HFF-Myc (cell line): Measurements from ENCODE around the gene FAM131A.

Experiments used
- DNase-seq: peaks from one replicate; pipeline ENCODE4 v3.0.0-alpha.2; 2011; ENCODE audit warnings: low read depth; ENCODE audit errors: extremely low read depth
- H3K4me3 ChIP-seq: replicated peaks from 2 replicates; pipeline ENCODE4 v1.5.1; 2011; ENCODE audit warnings: low read depth, mild to moderate bottlenecking, control low read depth, low read length
- CTCF ChIP-seq: IDR thresholded peaks from 2 replicates; pipeline ENCODE4 v1.5.1; 2012; ENCODE audit warnings: mild to moderate bottlenecking, low read depth, low read length, control low read depth; ENCODE audit errors: missing control alignments

Gene FAM131A

GRCh38 chr3:184351511-184352148, 14.2 kb downstream of the FAM131A start:
- no peak for TF ChIP-seq CTCF
- DNase-seq, result no peak
- H3K4me3 ChIP-seq, result no peak overlapping the region

DNA sequence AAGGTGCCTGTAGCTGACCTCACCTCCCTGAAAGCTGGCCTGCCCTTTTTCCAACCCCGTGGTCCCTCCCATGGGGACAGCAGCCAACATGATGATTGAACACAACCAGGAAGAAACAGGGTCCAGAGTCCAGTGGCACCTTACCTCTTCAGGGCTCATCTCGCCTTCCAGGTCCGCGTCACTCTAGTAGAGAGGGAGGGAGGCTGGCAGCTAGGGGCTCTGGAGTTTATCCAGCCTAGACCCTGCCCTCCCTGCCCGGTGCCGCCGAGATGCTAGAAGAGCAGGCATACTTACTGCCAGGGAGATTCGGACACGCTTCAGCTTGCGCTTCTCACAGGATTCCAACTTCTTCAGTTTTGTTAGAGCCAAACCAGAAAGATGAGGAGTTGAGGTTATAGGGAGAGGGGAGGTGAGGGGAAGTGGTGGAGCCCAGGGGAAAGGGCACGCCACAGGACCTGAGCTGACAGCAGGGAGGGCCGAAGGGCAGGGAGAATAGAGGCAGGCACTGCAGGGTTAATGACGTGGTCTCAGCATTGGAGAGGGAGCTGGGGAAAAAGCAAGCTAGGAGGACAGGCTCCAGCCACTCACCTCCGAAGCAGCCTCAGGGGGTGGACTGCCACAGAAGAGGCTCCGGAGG, 14.9 kb downstream of the FAM131A start:
- no peak for DNase-seq
- no peak overlapping the region for H3K4me3 ChIP-seq
- no peak for TF ChIP-seq CTCF

GRCh38 chr3:184352897-184353545, 15.6 kb downstream of the FAM131A start:
- DNase-seq, result no peak
- no peak for TF ChIP-seq CTCF
- H3K4me3 ChIP-seq, result no peak overlapping the region

GRCh38 chr3:184353546-184353941, 16.1 kb downstream of the FAM131A start:
- no peak for DNase-seq
- no peak overlapping the region for H3K4me3 ChIP-seq
- TF ChIP-seq CTCF, result no peak

DNA sequence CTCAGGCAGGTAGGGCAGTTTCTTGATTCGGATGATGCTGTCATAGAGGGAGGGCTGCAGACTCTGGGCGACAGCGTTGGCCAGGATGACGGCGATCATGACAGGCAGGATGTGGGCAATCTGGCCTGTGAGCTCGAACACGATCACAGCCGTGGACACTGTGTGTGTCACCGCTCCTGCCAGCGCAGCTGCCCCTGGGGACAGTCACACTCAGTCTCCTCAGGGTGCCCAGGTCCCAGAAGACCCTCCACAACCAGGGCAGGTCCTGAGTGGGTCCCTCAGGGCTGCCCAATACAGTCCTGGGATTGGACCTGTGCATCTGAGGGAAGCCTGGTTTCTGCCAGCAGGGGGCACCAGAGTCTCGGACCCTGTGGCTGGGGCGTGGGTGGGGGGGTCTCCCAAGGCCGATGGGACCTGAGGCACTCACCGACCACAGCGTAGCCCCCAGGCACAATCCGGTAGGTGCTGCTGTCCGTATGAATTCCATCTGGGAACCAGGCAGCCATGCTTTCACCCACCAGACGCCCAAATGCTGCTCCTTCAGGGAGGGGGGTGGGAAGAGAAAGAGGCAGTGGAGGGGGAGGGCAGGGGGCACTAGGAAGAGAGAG, 16.8 kb downstream of the FAM131A start:
- DNase-seq, result no peak
- peak; percentile 78 for TF ChIP-seq CTCF
- no peak overlapping the region for H3K4me3 ChIP-seq

- no peak for TF ChIP-seq CTCF
- H3K4me3 ChIP-seq, result no peak overlapping the region
- DNase-seq, result no peak
These were observed 17.4 kb downstream of the FAM131A start for GRCh38 chr3:184354754-184355153.
